ENCODE results near the gene LITAFD.

GRCh38 chr16:8862309-8863130 is 19.6 kb upstream of the LITAFD start:
- no peak for TF ChIP-seq CTCF (IDR thresholded peaks at IDR 0.05; ENCODE audit: low read depth, low read length, poor library complexity, severe bottlenecking)
- no peak for TF ChIP-seq EZH2phosphoT487 (IDR thresholded peaks at IDR 0.05; ENCODE audit: borderline replicate concordance, low read length)
